ENCODE results near the gene SLC45A2. TPM values are rescaled to one million over a fixed set of nuclear protein-coding genes. Genes with fewer than 3 reads are reported as not detected.

Gene SLC45A2
- total RNA-seq, 1 experiment from 2014 or later, result not detected

- intact Hi-C loops (cut with micrococcal nuclease; ENCODE audit: unreplicated experiment), result no loop called here
- ChIA-PET POLR2A (no interaction called here), CTCF (no interaction called here)
- Histone ChIP-seq H3K9me3 (ENCODE audit: control insufficient read depth, insufficient read depth, low read depth, low read length) (no peaks in the 10 kb centered on the region), H3K36me3 (ENCODE audit: control insufficient read depth, insufficient read depth, low read length) (no peaks in the 10 kb centered on the region), H3K27me3 (ENCODE audit: control insufficient read depth, insufficient read depth, low read length) (no peaks in the 10 kb centered on the region), H3K4me3 (ENCODE audit: low read depth in 2 of 2, low read length in 2 of 2) (no peak overlapping the region), H3K27ac (ENCODE audit: low read length) (no peak overlapping the region), H3K4me1 (ENCODE audit: control insufficient read depth, insufficient read depth, low read length) (no peaks in the 10 kb centered on the region)
- no TSS peak for BruUV-seq (replicated peaks)
- DNase-seq (ENCODE audit: low read depth, low spot score) (no peak), ATAC-seq (no peak)
- in situ Hi-C loops (cut with HindIII; ENCODE audit: low pct_unique_long_range_greater_than_20kb, low sequenced_read_pairs), result no loop called here
- no peak for TF ChIP-seq SIN3A (IDR thresholded peaks at IDR 0.05; ENCODE audit: borderline replicate concordance, insufficient read depth, low read depth, low read length)
- no peak for TF ChIP-seq CTCF (IDR thresholded peaks at IDR 0.05)
- no peak for TF ChIP-seq REST (IDR thresholded peaks at IDR 0.05; ENCODE audit: insufficient read depth in 1 of 2, low read depth in 2 of 2, low read length in 1 of 2)
- TF ChIP-seq TCF7L2 (IDR thresholded peaks at IDR 0.05; ENCODE audit: low read depth, low read length), result no peak
- no peak for TF ChIP-seq POLR2AphosphoS5 (IDR thresholded peaks at IDR 0.05; ENCODE audit: low read depth, low read length)
These were observed 31.7 kb upstream of the SLC45A2 start for GRCh38 chr5:34016222-34016621.

GRCh38 chr5:34015120-34015822 lies 30.8 kb upstream of the SLC45A2 start:
- H3K27ac ChIP-seq (ENCODE audit: low read length), result no peak overlapping the region
- in situ Hi-C loops (cut with HindIII; ENCODE audit: low pct_unique_long_range_greater_than_20kb, low sequenced_read_pairs), result no loop called here
- no peak for TF ChIP-seq SIN3A (IDR thresholded peaks at IDR 0.05; ENCODE audit: borderline replicate concordance, insufficient read depth, low read depth, low read length)
- no peak for TF ChIP-seq TCF7L2 (IDR thresholded peaks at IDR 0.05; ENCODE audit: low read depth, low read length)
- no peak for TF ChIP-seq CTCF (IDR thresholded peaks at IDR 0.05)
- no peak for TF ChIP-seq POLR2AphosphoS5 (IDR thresholded peaks at IDR 0.05; ENCODE audit: low read depth, low read length)
- TF ChIP-seq REST (IDR thresholded peaks at IDR 0.05; ENCODE audit: insufficient read depth in 1 of 2, low read depth in 2 of 2, low read length in 1 of 2), result no peak
- no peaks in the 10 kb centered on the region for H3K36me3 ChIP-seq (ENCODE audit: control insufficient read depth, insufficient read depth, low read length)
- no peaks in the 10 kb centered on the region for H3K9me3 ChIP-seq (ENCODE audit: control insufficient read depth, insufficient read depth, low read depth, low read length)
- POLR2A ChIA-PET, result no interaction called here
- CTCF ChIA-PET, result no interaction called here
- intact Hi-C loops (cut with micrococcal nuclease; ENCODE audit: unreplicated experiment), result no loop called here
- H3K27me3 ChIP-seq (ENCODE audit: control insufficient read depth, insufficient read depth, low read length), result no peaks in the 10 kb centered on the region
- no TSS peak for BruUV-seq (replicated peaks)
- DNase-seq (ENCODE audit: low read depth, low spot score) (no peak), ATAC-seq (no peak)
- no peak overlapping the region for H3K4me3 ChIP-seq (ENCODE audit: low read depth in 2 of 2, low read length in 2 of 2)
- H3K4me1 ChIP-seq (ENCODE audit: control insufficient read depth, insufficient read depth, low read length), result no peaks in the 10 kb centered on the region

Data from Panc1 (cell line).